ENCODE results near the gene OR2D2. TPM values are rescaled to one million over a fixed set of nuclear protein-coding genes. Genes with fewer than 3 reads are reported as not detected.

Gene OR2D2
- total and polyA plus RNA-seq, 10 of the 15 experiments (the other 5 are each of a cell fraction or from before 2014, with no cell fraction given), result not detected

DNA sequence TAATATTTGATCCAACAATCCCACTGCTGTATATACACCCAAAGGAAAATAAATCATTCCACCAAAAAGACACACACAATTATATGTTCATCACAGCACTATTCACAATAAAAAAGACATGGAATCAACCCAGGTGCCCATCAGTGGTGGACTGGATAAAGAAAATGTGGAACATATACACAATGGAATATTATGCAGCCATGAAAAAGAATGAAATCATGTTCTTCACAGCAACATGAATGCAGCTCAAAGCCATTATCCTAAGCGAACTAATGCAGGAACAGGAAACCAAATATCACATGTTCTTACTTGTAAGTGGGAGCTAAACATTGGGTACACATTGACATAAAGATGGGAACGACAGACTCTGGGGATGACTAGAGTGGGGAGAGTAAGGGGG is 27.4 kb upstream of the OR2D2 start (continued):
- TF ChIP-seq, protein P1, sequence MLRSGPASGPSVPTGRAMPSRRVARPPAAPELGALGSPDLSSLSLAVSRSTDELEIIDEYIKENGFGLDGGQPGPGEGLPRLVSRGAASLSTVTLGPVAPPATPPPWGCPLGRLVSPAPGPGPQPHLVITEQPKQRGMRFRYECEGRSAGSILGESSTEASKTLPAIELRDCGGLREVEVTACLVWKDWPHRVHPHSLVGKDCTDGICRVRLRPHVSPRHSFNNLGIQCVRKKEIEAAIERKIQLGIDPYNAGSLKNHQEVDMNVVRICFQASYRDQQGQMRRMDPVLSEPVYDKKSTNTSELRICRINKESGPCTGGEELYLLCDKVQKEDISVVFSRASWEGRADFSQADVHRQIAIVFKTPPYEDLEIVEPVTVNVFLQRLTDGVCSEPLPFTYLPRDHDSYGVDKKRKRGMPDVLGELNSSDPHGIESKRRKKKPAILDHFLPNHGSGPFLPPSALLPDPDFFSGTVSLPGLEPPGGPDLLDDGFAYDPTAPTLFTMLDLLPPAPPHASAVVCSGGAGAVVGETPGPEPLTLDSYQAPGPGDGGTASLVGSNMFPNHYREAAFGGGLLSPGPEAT (IDR thresholded peaks at IDR 0.05; ENCODE audit: low read depth), result no peak

DNA sequence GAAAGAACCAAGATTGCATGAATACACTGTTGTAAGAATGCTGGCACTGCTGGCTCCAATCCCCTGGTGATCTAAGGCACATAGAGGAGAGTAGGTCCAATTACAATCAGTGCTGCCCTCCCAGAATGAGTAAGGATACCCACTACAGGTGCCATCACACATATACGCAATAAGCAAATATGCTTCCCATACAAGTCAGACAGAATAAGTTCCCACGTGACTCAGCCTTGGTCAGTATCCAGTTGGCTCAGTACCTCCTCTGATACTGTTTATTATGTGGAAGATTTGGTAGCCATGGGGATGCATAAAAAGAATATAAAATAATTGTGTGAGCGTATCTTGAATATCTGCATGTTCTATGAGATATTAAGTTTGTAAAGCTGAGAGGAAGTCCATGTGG is 19.6 kb upstream of the OR2D2 start:
- FAIRE-seq, result no peak
- CTCF ChIA-PET, result no interaction called here
- H3K27ac ChIP-seq (ENCODE audit: control insufficient read depth, insufficient read depth), result no peak overlapping the region
- no peak overlapping the region for H3K4me2 ChIP-seq (ENCODE audit: control insufficient read depth, insufficient read depth)
- no peaks in the 10 kb centered on the region for H3K36me3 ChIP-seq (ENCODE audit: control insufficient read depth in 2 of 2, insufficient read depth in 2 of 2, low read length in 1 of 2)
- H3K27me3 ChIP-seq (replicated peaks in 1 of 2; ENCODE audit: control insufficient read depth in 2 of 2, insufficient read depth in 2 of 2, low read length in 1 of 2), result no peaks in the 10 kb centered on the region; a peak in 1 of 4 replicates
- TF ChIP-seq, protein P2, sequence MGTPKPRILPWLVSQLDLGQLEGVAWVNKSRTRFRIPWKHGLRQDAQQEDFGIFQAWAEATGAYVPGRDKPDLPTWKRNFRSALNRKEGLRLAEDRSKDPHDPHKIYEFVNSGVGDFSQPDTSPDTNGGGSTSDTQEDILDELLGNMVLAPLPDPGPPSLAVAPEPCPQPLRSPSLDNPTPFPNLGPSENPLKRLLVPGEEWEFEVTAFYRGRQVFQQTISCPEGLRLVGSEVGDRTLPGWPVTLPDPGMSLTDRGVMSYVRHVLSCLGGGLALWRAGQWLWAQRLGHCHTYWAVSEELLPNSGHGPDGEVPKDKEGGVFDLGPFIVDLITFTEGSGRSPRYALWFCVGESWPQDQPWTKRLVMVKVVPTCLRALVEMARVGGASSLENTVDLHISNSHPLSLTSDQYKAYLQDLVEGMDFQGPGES (IDR thresholded peaks at IDR 0.05), result no peak
- no peak for TF ChIP-seq ZNF384 (IDR thresholded peaks at IDR 0.05; ENCODE audit: borderline replicate concordance, low read depth, low read length)
- TF ChIP-seq USF1 (IDR thresholded peaks at IDR 0.05; ENCODE audit: borderline replicate concordance, extremely low read length, insufficient read depth, low read depth, low read length), result no peak
- no peak for TF ChIP-seq RCOR1 (conservative IDR thresholded peaks at IDR 0.05; ENCODE audit: low read depth, low read length)
- TF ChIP-seq PML (IDR thresholded peaks at IDR 0.05; ENCODE audit: low read length), result no peak
- TF ChIP-seq EZH2 (IDR thresholded peaks at IDR 0.05; ENCODE audit: borderline replicate concordance, control insufficient read depth, low read depth, low read length), result no peak
- no peak for TF ChIP-seq ATF3 (IDR thresholded peaks at IDR 0.05; ENCODE audit: borderline replicate concordance, extremely low read depth, low read depth, low read length)
- no peak for TF ChIP-seq RFX5 (IDR thresholded peaks at IDR 0.05; ENCODE audit: low read depth, low read length)
- no peak for TF ChIP-seq CBX5 (IDR thresholded peaks at IDR 0.05; ENCODE audit: low read depth)
- TF ChIP-seq SIN3A (IDR thresholded peaks at IDR 0.05; ENCODE audit: low read depth, low read length), result no peak
- in situ Hi-C loops (cut with MboI), result no loop called here
- POLR2A ChIA-PET, result no interaction called here
- WGBS (ENCODE audit: insufficient coverage, insufficient replicate concordance, low lambda C conversion rate, missing lambda C conversion rate), result 51% methylated on average over 3 of the region's 3 CpGs
- no peaks in the 10 kb centered on the region for H3K4me1 ChIP-seq (ENCODE audit: control insufficient read depth, insufficient read depth, low read length)
- H2AFZ ChIP-seq (ENCODE audit: control insufficient read depth, low read depth, low read length), result no peak overlapping the region
- H3K9me3 ChIP-seq (replicated peaks; ENCODE audit: control insufficient read depth, insufficient read depth, low read length), result no peaks in the 10 kb centered on the region
- RAD21 ChIA-PET (ENCODE audit: unreplicated experiment), result no interaction called here
- no TSS peak for BruUV-seq (replicated peaks)
- ATAC-seq, result peak; percentile 41
- intact Hi-C loops (cut with micrococcal nuclease; ENCODE audit: unreplicated experiment), result no loop called here
- H3K9ac ChIP-seq (ENCODE audit: control insufficient read depth, insufficient read depth, low read length), result no peak overlapping the region
- no peak for DNase-seq (ENCODE audit: low read depth, low spot score)
- no peaks in the 10 kb centered on the region for H4K20me1 ChIP-seq (ENCODE audit: control insufficient read depth, insufficient read depth)
- H3K79me2 ChIP-seq (ENCODE audit: control insufficient read depth, insufficient read depth, low read length), result no peaks in the 10 kb centered on the region
- H3K4me3 ChIP-seq, result no peak overlapping the region
- SMC1A ChIA-PET (ENCODE audit: uncharacterized antibody, unreplicated experiment), result no interaction called here

Data from GM12878 (cell line).